ENCODE results near the gene PPM1H. TPM values are rescaled to one million over a fixed set of nuclear protein-coding genes. Genes with fewer than 3 reads are reported as not detected.

Gene PPM1H
- total RNA-seq, 1 donor from 2014 or later, result 0.79 TPM

DNA sequence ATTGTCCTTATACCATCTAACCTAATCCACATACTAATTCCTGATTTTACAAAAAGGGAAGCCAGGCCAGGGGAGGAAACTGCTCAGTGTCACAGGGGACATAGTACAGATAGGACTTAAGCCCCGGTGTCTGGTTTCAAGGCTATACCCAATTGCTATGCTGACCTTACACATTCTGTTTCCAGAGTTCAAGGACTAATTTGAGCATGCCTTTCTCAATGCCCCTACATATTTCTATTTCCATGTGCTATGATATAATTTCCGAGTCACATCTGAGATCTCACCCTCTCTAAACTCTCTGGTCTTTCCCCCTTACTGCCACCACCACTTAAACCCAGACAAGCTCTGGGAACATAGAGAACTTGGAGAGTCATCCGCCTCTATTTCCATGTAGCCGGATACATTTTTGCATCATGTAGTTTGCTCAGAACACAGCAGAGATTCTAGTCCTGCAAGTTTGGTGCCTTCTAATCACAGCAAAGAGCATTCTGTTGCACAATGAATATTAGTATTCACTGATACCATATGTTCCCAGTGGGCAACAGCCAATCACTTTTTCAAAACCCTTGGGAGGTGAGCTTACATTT, 34.2 kb downstream of the PPM1H start:
- FAIRE-seq (no peak), DNase-seq (ENCODE audit: low read depth) (peak; percentile 74)
- H3K4me3 ChIP-seq (ENCODE audit: low read depth, low read length), result no peak overlapping the region
- no peaks in the 10 kb centered on the region for H3K36me3 ChIP-seq (ENCODE audit: control insufficient read depth, insufficient read depth, low read length)
- TF ChIP-seq, protein P1, sequence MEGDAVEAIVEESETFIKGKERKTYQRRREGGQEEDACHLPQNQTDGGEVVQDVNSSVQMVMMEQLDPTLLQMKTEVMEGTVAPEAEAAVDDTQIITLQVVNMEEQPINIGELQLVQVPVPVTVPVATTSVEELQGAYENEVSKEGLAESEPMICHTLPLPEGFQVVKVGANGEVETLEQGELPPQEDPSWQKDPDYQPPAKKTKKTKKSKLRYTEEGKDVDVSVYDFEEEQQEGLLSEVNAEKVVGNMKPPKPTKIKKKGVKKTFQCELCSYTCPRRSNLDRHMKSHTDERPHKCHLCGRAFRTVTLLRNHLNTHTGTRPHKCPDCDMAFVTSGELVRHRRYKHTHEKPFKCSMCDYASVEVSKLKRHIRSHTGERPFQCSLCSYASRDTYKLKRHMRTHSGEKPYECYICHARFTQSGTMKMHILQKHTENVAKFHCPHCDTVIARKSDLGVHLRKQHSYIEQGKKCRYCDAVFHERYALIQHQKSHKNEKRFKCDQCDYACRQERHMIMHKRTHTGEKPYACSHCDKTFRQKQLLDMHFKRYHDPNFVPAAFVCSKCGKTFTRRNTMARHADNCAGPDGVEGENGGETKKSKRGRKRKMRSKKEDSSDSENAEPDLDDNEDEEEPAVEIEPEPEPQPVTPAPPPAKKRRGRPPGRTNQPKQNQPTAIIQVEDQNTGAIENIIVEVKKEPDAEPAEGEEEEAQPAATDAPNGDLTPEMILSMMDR (IDR thresholded peaks at IDR 0.05; ENCODE audit: insufficient read depth, low read length, severe bottlenecking), result no peak
- no peaks in the 10 kb centered on the region for H3K27me3 ChIP-seq (ENCODE audit: control insufficient read depth, insufficient read depth, low read length)

DNA sequence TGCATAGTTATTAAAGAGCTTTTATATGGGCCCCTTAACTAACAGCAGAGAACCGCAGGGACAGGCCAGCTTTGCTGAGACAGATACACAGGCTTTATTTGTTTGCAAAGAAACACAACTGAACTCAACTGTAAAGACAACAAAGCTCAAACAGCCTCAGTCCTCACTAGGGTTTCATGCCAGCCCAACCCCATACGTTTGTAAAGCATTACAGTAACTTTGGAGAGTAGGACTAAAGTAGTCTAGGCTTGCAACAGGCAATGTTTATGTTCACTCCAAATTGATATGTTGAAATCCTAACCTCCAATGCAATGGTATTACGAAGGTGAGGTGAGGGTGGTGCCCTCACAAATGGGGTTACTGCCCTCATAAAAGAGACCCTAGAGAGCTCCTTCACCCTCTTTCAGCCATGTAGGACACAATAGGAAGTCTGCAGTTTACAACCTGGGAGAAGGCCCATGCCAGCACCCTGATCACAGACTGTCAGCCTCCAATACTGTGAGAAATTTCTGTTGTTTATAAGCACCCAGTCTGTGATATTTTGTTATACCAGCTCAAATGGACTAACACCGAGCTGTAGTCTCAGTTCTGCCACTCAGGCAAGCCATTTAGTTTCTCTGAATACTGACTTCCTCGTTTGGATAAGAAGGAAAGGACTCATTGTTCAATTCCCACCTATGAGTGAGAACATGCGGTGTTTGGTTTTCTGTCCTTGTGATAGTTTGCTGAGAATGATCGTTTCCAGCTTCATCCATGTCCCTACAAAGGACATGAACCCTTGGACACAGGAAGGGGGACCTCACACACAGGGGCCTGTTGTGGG, 35.2 kb downstream of the PPM1H start:
- DNase-seq (ENCODE audit: low read depth) (no peak), FAIRE-seq (no peak)
- TF ChIP-seq, protein P1 (IDR thresholded peaks at IDR 0.05; ENCODE audit: insufficient read depth, low read length, severe bottlenecking), result no peak
- no peaks in the 10 kb centered on the region for H3K27me3 ChIP-seq (ENCODE audit: control insufficient read depth, insufficient read depth, low read length)
- H3K4me3 ChIP-seq (ENCODE audit: low read depth, low read length), result no peak overlapping the region
- no peaks in the 10 kb centered on the region for H3K36me3 ChIP-seq (ENCODE audit: control insufficient read depth, insufficient read depth, low read length)

DNA sequence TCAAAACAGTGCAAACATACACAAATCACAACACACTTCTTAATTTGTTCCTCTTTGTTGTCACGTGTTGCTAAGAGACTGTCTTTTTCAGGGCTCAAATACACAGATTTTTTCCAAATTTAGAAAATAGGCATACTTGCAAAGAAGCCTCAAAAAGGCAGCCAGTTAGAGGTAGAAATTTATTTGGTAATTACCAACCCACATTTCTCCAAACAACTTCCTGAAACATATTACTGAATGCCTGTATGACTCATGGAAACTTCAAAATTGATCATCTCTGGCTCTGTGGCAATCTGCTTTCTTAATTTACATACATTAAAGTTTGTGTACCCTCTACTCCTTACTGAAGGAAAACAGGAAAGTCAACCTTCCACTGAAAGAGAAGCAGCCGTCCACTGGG, 36.4 kb downstream of the PPM1H start:
- no peak for FAIRE-seq
- H3K36me3 ChIP-seq (ENCODE audit: control insufficient read depth, insufficient read depth, low read length), result no peaks in the 10 kb centered on the region
- no peak overlapping the region for H3K4me3 ChIP-seq (ENCODE audit: low read depth, low read length)
- DNase-seq (ENCODE audit: low read depth), result peak; percentile 60
- H3K27me3 ChIP-seq (ENCODE audit: control insufficient read depth, insufficient read depth, low read length), result no peaks in the 10 kb centered on the region
- TF ChIP-seq, protein P1 (IDR thresholded peaks at IDR 0.05; ENCODE audit: insufficient read depth, low read length, severe bottlenecking), result no peak

- no peaks in the 10 kb centered on the region for H3K36me3 ChIP-seq (ENCODE audit: control insufficient read depth, insufficient read depth, low read length)
- DNase-seq (ENCODE audit: low read depth), result no peak
- TF ChIP-seq, protein P1 (IDR thresholded peaks at IDR 0.05; ENCODE audit: insufficient read depth, low read length, severe bottlenecking), result no peak
- no peak for FAIRE-seq
- H3K4me3 ChIP-seq (ENCODE audit: low read depth, low read length), result no peak overlapping the region
- H3K27me3 ChIP-seq (ENCODE audit: control insufficient read depth, insufficient read depth, low read length), result no peaks in the 10 kb centered on the region
Observed at GRCh38 chr12:62895351-62895877, 39.5 kb downstream of the PPM1H start.

GRCh38 chr12:62893276-62893675, 41.7 kb downstream of the PPM1H start:
- H3K36me3 ChIP-seq (ENCODE audit: control insufficient read depth, insufficient read depth, low read length), result no peaks in the 10 kb centered on the region
- DNase-seq (ENCODE audit: low read depth) (peak; percentile 22), FAIRE-seq (no peak)
- no peaks in the 10 kb centered on the region for H3K27me3 ChIP-seq (ENCODE audit: control insufficient read depth, insufficient read depth, low read length)
- no peak overlapping the region for H3K4me3 ChIP-seq (ENCODE audit: low read depth, low read length)
- TF ChIP-seq, protein P1 (IDR thresholded peaks at IDR 0.05; ENCODE audit: insufficient read depth, low read length, severe bottlenecking), result no peak
